Testis (tissue), 2 donors: ENCODE data around the gene UVRAG.

Experiments
- CTCF ChIP-seq, 3 experiments: fragments of 450-650 bp in 2 of 3; fragments of 200-600 bp in 1 of 3; sonication (generic) in 1 of 3; IDR thresholded peaks; one replicate each; pipeline ENCODE4 v1.5.1; 2016 to 2019; ENCODE audit warnings: antibody characterized with exemption in 3 of 3, mild to moderate bottlenecking in 2 of 3, moderate library complexity in 1 of 3
- POLR2A ChIP-seq: fragments of 450-650 bp; IDR thresholded peaks from one replicate; pipeline ENCODE4 v1.6.1; 2017; ENCODE audit warnings: antibody characterized with exemption, mild to moderate bottlenecking, moderate library complexity

GRCh38 chr11:76010051-76010450 lies 195.0 kb downstream of the UVRAG start:
- TF ChIP-seq CTCF (IDR thresholded peaks at IDR 0.05) = no peak
- TF ChIP-seq POLR2A = no peak
